Heart left ventricle (tissue), 16 donors: Measurements from ENCODE around the gene SORBS2. TPM values are rescaled to one million over a fixed set of nuclear protein-coding genes. Genes with fewer than 3 reads are reported as not detected.

Experiments used
- ATAC-seq, 4 donors: fragments of 200-7000 bp; cut with Tn5 transposase; one replicate each; pipeline ENCODE4 v1.9.1; 2020 to 2022; ENCODE audit warnings: moderate library complexity in 4 of 4, mild to moderate bottlenecking in 3 of 4, moderate number of reproducible peaks in 1 of 4
- DNase-seq, 5 donors: peaks; one replicate each; pipeline ENCODE4 v3.0.0-alpha.2; 2020
- H3K27ac ChIP-seq, 12 donors: fragments of 200-600 bp; sonication (generic) in 4 of 12; one replicate each; pipeline versions ENCODE4 v1.5.0 to v1.8.0; 2016 to 2022; ENCODE audit warnings: mild to moderate bottlenecking in 2 of 12
- H3K27me3 ChIP-seq, 9 donors: fragments of 200-600 bp; sonication (generic) in 2 of 9; one replicate each; pipeline versions ENCODE4 v1.5.1 to v1.8.0; 2016 to 2022; ENCODE audit warnings: mild to moderate bottlenecking in 3 of 9
- H3K36me3 ChIP-seq, 9 donors: fragments of 200-600 bp; sonication (generic) in 2 of 9; one replicate each; pipeline versions ENCODE4 v1.5.0 to v1.8.0; 2018 to 2022; ENCODE audit warnings: mild to moderate bottlenecking in 2 of 9
- H3K4me1 ChIP-seq, 12 donors: fragments of 200-600 bp; sonication (generic) in 4 of 12; one replicate each; pipeline versions ENCODE4 v1.5.0 to v1.8.0; 2016 to 2022; ENCODE audit warnings: mild to moderate bottlenecking in 3 of 12
- H3K4me3 ChIP-seq, 12 donors: fragments of 200-600 bp; sonication (generic) in 4 of 12; one replicate each; pipeline versions ENCODE4 v1.5.0 to v1.8.0; 2017 to 2022; ENCODE audit warnings: mild to moderate bottlenecking in 9 of 12, moderate library complexity in 4 of 12
- H3K9me3 ChIP-seq, 12 donors: fragments of 200-600 bp; sonication (generic) in 4 of 12; one replicate each; pipeline versions ENCODE4 v1.5.0 to v1.8.0; 2016 to 2022; ENCODE audit warnings: mild to moderate bottlenecking in 1 of 12
- CTCF ChIP-seq, 12 donors: fragments of 200-600 bp; sonication (generic) in 4 of 12; IDR thresholded peaks; one replicate each; pipeline versions ENCODE4 v1.5.0 to v1.8.0; 2018 to 2022; ENCODE audit warnings: antibody characterized with exemption in 12 of 12, mild to moderate bottlenecking in 5 of 12
- POLR2A ChIP-seq, 2 donors: fragments of 450-650 bp; IDR thresholded peaks; one replicate each; pipeline ENCODE4 v1.6.1; 2017; ENCODE audit warnings: antibody characterized with exemption in 2 of 2, mild to moderate bottlenecking in 2 of 2, moderate library complexity in 2 of 2
- WGBS, 4 donors: extraction: QIAGEN DNeasy Blood & Tissue Kit in 2 of 4; methylation state at CpG; one replicate each; pipeline versions ENCODE4 v1.1.5 to v1.1.7; 2013 to 2018; 5-methylcytosine and 5-hydroxymethylcytosine counted together
- intact Hi-C, 10 donors: fragments of 100-400 bp; cut with DNase I; formaldehyde crosslinking; loops; one replicate each; pipeline versions ENCODE4 v1.11.1 to v1.14.2; 2022
- polyA plus RNA-seq, 2 donors: library from polyadenylated mRNA; stranded (reverse); fragments of 200-250 nt; gene quantifications; one replicate each; pipeline ENCODE4 v1.2.3, GENCODE V29; 2013
- total RNA-seq, 9 donors: library from RNA; depleted of rRNA in 2 of 9; stranded (reverse); fragments of >200 nt in 2 of 9; fragmentation: NEBNext Ultra II Directional in 3 of 9; extraction: Animal tissue kit (Norgen Biotek cat#: 25700) in 3 of 9; gene quantifications; one replicate each; pipeline versions ENCODE4 v1.1.0 to v1.2.4, GENCODE V29; 2016 to 2023
- donor health status: ischemic (EF 13 %, LVEDD 7.1; RV severe dilation, severe dysfunction).
- donor health status: healthy with polysubstance abuse.
- donor health status: DM: no; HTN: yes; CAD: no.
- donor health status: DM: no; HTN: no; CAD: no.
- donor health status: ischemic (EF 25% LVEDD 6.9; RV normal size, moderate dysfunction).
- donor health status: ischemic (EF 25% LVEDD 5.7; RV mildly dilated, moderate dysfunction).
- donor health status: healthy.
- donor health status: DM: yes; HTN: yes; CAD: no.
- donor health status: ischemic (EF 35%, LVEDD 5.7; RV mildly dilated, moderate dysfunction).
- donor health status: nonischemic (EF 11% LVEDD 7.7; RV severe dilation, severe dysfunction).
- donor health status: DM: yes; HTN: yes; CAD: no.
- donor health status: PGD.
- donor health status: ischemic (EF 29% LVEDD 5.4; RV normal size, mild dysfunction).
- donor health status: nonischemic (EF 23%, LVEDD 6.1; RV moderate dilation, normal function).

SORBS2 gene
- total and polyA plus RNA-seq, 11 donors: 254 to 2,158 (median 1,369) TPM

- WGBS, 4 donors: 47 to 73% (median 59%) methylated on average over 8 to 12 of the region's 12 CpGs
Observed at GRCh38 chr4:185599553-185600243, 212.3 kb downstream of the SORBS2 start.

GRCh38 chr4:185598846-185599552 is 213.0 kb downstream of the SORBS2 start:
- Histone ChIP-seq H3K27me3 (no peaks in the 10 kb centered on the region), H3K36me3 (peaks cover 0 to 44% (median 7%) of the 10 kb centered on the region in 9 donors), H3K9me3 (no peaks in the 10 kb centered on the region), H3K27ac (peak overlapping the region in 7 of 12 donors; percentile 31 to 79 (median 49)), H3K4me3 (no peak overlapping the region), H3K4me1 (peaks cover 0 to 42% (median 20%) of the 10 kb centered on the region in 12 donors)
- TF ChIP-seq CTCF (IDR thresholded peaks at IDR 0.05): no peak
- TF ChIP-seq POLR2A (IDR thresholded peaks at IDR 0.05): no peak
- DNase-seq (no peak), ATAC-seq (peak; percentile 1 to 62 (median 26))
- 53 to 58% (median 55%) methylated on average over 7 of the region's 7 CpGs for WGBS, 4 donors
- intact Hi-C loops: loop anchor here in 8 of 10 donors (2.0 to 10.0 kb wide), 11 partner anchors 62 to 394 kb away; partner anchors contain the start of genes UFSP2 (in 4 of the 8), CCDC110 (in 2 of the 8), PDLIM3 (in 2 of the 8) and ANKRD37 (in 1 of the 8)

More at GRCh38 chr4:185599553-185600243, 212.3 kb downstream of the SORBS2 start:
- Histone ChIP-seq H3K4me1 (peaks cover 0 to 42% (median 20%) of the 10 kb centered on the region in 12 donors), H3K27ac (peak overlapping the region in 7 of 12 donors; percentile 31 to 79 (median 49)), H3K36me3 (peaks cover 0 to 51% (median 7%) of the 10 kb centered on the region in 9 donors), H3K27me3 (no peaks in the 10 kb centered on the region), H3K9me3 (no peaks in the 10 kb centered on the region), H3K4me3 (no peak overlapping the region)
- peak in 1 of 5 donors; percentile 68 for DNase-seq
- ATAC-seq: peak; percentile 12 to 70 (median 51)
- TF ChIP-seq CTCF (IDR thresholded peaks at IDR 0.05) (no peak), POLR2A (IDR thresholded peaks at IDR 0.05) (no peak)
- intact Hi-C loops: loop anchor here in 8 of 10 donors (2.0 to 10.0 kb wide), 12 partner anchors 62 to 395 kb away; partner anchors contain the start of genes UFSP2 (in 4 of the 8), CCDC110 (in 2 of the 8), PDLIM3 (in 2 of the 8) and ANKRD37 (in 1 of the 8)

GRCh38 chr4:185597532-185598188 is 214.3 kb downstream of the SORBS2 start:
- H3K9me3 ChIP-seq: no peaks in the 10 kb centered on the region
- H3K27ac ChIP-seq: peak overlapping the region in 10 of 12 donors; percentile 6 to 79 (median 43)
- 26 to 30% (median 29%) methylated on average over 9 of the region's 9 CpGs for WGBS, 4 donors
- peaks cover 0 to 40% (median 0%) of the 10 kb centered on the region in 9 donors for H3K36me3 ChIP-seq
- ATAC-seq: peak in 3 of 4 donors; percentile 33 to 54 (median 38)
- no peak overlapping the region for H3K4me3 ChIP-seq
- intact Hi-C loops: loop anchor here (1.0 to 10.0 kb wide), 12 partner anchors 60 to 393 kb away; partner anchors contain the start of genes CCDC110 (in 6 of the 10), UFSP2 (in 4 of the 10), PDLIM3 (in 2 of the 10) and ANKRD37 (in 1 of the 10)
- peaks cover 0 to 49% (median 20%) of the 10 kb centered on the region in 12 donors for H3K4me1 ChIP-seq
- no peak for TF ChIP-seq POLR2A (IDR thresholded peaks at IDR 0.05)
- TF ChIP-seq CTCF (IDR thresholded peaks at IDR 0.05): peak; percentile 96 to 100 (median 99)
- DNase-seq: peak; percentile 71 to 82 (median 74)
- no peaks in the 10 kb centered on the region for H3K27me3 ChIP-seq
